Stimulated activated CD8-positive, alpha-beta memory T cell treated with anti-CD3 and anti-CD28 coated beads, Interleukin-4, amount 100 ng/mL, for 24 hours (primary cell): Measurements from ENCODE around the gene SMIM8.

Experiments
- DNase-seq: peaks from one replicate; pipeline ENCODE4 v3.0.0-alpha.2; 2020; ENCODE audit warnings: low read depth

SMIM8 gene

GRCh38 chr6:87391334-87391733 lies 68.9 kb downstream of the SMIM8 start:
- no peak for DNase-seq
